Measurements from ENCODE around the gene RPS27.

The RPS27 gene

DNA sequence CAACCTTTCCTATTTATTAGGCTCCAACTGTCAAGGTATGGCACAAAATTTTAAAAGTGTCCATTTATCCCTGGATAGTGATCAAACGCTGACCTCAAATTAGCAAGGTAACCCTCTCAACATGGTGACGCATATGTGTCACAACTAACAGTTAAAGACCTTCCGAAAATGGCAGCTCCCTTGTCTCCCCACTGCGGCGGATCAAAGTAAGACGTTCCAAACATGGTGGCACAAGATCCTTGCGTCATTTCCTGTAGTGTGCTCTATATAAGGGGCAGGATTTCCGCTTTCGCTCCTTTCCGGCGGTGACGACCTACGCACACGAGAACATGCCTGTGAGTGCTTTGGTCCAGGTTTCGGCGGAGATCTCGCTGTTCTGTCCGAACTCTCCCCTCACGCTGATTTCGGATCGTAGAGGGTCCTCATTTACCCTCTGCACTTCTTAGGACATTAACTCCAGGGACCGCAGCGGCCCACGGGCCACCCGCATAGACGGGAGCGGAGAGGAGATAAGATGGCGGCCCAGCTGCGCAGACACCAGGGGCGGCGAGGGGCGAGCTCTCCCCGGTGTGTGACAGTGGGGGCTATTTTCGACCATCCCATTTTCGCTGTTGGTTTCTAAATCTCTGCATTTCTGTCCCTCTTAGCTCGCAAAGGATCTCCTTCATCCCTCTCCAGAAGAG is at the start of gene RPS27:
Gene RPS27, plus strand, starts transcription at position 295 of the 683 bp plus-strand sequence. Its CDS starts 35 bp downstream, at position 330.
- FAIRE-seq: peak; percentile 90

- FAIRE-seq: no peak
Observed at GRCh38 chr1:153941826-153942725, 48.5 kb upstream of the RPS27 start.

GRCh38 chr1:153942766-153943549 is 47.6 kb upstream of the RPS27 start:
- FAIRE-seq: no peak

DNA sequence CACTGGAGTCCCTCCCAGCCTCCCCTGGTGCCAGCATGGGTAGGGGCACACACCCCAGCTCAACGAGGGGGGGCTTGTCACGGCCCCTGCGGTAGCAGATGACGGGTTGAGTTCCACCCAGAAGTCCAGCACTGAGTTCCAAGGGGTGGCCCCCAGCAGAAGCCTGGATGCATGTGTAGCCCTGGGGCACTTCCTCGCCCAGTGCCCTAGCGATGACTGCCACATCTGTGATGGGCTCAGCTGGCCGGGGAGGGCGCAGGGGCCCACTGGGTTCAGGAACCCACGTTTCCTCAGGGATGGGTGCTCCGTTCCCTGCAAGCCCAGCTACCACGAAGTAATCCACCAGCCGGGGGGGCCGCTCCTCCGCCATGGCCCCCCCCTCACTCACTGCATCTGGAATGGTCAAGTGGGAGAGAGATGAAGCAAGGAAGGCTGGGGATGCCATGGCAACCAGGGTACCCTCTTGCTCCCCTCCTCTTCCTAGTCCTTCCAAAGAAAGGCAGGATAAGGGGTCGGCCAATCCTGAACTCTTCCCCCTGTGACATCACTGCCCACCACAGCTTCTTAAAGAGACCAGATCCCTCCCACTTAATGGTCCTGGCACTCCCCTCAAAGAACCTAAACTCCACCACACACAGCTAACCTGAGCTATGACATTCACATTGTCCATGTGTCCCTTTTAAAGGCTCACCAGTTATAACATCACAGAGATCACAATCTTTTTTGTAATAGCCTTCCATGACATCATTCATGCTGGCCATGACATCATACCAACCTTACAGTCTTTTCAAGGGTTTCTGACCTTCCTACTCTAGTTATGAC is 46.3 kb upstream of the RPS27 start:
- no peak for FAIRE-seq

DNA sequence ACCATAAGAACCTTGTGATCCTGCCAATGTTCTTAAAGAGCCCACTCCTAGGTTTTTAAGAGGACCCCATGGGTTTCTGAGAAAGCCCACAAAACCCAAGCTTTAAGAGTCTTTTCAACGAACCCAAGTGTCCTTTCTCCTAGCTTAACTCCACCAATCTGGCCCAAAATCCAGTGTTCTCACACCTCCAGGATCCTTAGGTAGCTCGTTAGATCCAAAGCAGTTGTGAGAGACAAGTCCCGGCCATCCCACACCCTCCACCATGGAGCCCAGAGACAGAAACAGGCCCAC is 45.8 kb upstream of the RPS27 start:
- FAIRE-seq: no peak

DNA sequence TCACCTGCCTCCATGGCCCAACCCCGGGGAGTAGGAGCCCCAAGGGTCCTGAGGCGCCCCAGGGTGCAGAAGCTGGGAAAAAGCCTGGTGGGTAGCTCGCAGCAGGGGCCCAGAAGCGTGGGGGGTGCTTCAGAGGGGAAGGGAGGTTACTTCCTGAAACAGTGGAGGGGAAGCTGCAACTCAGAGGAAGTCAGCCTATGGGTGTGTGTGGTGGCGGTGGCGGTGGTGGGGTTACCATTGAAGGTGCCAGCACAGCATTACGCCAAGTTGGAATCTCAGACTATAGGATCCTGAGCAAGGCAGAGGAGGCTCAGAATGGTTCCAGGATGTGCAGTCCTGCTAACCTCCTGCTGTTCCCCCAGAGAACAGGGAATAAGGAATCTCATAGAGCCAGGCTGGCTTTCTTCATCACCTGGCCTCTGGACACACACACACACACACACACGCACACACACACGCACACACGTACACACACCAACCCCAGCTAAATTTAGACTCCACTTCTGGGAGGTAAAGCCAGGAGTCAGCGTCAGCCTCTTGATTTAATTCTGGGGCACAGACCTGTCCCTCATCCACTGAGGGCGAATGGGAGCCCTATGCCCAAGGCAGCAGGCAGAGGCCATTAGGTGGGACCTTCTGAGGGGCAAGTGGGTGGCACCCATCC is 45.3 kb upstream of the RPS27 start:
- FAIRE-seq: no peak

- no peak for FAIRE-seq
Observed at GRCh38 chr1:153945795-153946621, 44.6 kb upstream of the RPS27 start.

- no peak for FAIRE-seq
Observed at GRCh38 chr1:153946622-153947241, 43.8 kb upstream of the RPS27 start, which contains the start of gene DENND4B. Gene DENND4B (minus strand): TSS chr1:153946718. CDS start chr1:153944374, 2,344 bp downstream.

DNA sequence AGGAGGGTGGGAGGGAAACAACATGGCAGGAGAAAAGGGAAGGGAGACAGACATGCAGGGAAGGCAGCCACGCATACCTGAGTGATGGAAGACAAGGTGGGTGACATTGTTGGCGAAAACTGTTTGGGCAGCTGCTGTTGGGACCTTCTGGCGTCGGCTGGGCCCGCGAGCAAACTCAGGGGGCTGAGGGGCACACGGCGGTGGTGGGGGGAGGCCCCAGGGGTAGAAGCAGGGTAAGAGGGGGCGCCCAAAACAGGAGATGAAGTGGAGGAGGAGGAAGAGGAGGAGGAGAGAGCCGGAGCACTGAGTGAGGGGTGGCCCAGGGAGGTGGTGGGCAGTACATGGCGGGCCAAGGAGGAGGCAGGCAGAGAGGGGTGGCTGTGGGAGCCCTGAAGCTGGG is 39.4 kb upstream of the RPS27 start:
- no peak for FAIRE-seq

DNA sequence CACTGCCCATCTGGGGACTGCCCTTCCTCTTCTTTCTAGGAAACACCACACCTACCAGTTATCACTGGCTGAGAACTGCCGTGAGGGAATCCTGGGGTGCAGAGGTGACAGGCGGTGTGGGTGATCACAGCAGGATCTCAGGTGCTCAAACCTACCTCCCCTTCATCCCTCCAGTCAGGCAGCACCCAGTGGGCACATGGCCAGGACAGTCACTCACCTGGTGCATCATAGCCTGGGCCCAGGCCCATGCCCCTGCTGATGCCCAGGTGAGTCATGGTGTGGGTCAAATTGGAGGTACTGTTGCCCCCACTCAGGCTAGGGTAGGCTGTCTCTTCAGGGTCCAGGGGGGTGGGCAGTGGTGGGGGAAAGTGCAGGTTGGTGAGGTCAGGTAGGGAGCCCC is 38.8 kb upstream of the RPS27 start:
- FAIRE-seq: no peak

DNA sequence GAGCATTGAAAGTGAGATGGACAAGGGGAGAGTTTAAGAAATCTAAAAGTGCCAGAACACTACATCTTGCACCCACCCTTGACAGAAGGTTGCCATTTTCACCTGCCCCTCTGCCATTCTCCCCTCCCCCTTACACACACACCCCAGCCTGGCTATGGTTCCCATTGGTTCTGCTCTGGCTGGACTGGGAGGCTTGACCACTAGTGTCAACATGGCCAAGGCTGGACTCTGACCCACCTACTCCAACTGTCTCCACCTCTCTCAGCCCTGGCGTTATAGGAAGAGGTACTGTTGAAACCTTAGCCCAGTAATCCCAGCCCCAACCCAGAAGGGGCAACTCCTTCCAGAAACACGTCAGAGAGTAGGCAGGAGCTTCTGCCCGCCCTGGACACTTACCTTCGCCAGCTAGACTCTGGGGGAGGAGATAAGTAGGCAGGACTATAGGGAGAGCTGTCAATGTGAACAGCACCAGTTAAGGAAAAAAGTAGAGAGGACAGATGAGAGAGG is 36.6 kb upstream of the RPS27 start:
- no peak for FAIRE-seq

GRCh38 chr1:153954826-153955225 is 35.7 kb upstream of the RPS27 start:
- FAIRE-seq: no peak

DNA sequence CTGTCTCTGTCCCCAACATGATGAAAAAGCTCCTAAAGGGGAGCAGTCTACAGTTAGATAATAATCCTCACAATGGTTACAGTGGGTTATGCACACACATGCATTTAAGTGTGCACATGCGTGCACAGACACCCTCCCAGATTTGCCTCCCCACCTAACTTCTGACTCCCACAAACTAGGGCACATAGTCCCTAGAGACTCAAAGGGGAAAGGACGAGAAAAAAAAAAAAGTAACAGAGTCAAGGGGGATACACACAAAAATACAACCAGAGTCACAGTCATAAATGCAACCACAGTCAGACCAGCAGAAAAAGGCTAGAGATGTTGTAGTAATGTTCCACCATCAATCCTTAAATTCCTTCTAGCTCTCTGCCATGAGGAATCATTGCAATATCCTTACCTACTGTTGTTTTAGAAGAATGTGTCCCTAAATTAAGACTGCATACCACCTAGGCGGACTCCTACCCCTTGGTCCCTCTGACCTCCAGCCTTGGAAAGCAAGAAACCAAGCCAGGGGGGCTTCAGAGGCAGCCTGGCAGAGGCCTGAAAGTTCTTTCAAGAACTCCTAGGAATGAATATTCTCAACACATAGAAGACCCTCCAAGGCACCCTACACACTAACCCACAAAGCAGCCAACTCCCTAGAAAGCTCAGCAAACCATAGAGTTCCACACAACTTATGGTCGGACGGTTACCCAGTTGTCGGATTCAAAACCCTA is 33.4 kb upstream of the RPS27 start:
- no peak for FAIRE-seq

DNA sequence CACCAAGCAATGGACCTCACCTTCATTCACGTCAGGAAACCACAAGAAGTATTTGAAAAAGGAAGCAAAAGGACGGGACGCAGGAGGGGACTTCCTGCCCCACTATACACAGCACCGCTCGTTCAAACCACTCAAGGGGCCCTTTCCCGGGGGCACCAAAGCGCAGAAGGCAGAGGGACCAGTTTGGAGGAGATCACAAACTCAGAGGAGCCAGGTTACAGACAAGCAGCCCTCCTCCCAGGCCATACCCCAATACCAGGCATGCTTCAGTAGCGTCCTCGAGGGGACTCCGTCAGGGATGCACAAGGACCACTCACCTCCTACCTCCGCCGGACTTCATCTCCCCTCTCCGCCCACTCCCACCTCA is 32.8 kb upstream of the RPS27 start:
- FAIRE-seq: no peak

DNA sequence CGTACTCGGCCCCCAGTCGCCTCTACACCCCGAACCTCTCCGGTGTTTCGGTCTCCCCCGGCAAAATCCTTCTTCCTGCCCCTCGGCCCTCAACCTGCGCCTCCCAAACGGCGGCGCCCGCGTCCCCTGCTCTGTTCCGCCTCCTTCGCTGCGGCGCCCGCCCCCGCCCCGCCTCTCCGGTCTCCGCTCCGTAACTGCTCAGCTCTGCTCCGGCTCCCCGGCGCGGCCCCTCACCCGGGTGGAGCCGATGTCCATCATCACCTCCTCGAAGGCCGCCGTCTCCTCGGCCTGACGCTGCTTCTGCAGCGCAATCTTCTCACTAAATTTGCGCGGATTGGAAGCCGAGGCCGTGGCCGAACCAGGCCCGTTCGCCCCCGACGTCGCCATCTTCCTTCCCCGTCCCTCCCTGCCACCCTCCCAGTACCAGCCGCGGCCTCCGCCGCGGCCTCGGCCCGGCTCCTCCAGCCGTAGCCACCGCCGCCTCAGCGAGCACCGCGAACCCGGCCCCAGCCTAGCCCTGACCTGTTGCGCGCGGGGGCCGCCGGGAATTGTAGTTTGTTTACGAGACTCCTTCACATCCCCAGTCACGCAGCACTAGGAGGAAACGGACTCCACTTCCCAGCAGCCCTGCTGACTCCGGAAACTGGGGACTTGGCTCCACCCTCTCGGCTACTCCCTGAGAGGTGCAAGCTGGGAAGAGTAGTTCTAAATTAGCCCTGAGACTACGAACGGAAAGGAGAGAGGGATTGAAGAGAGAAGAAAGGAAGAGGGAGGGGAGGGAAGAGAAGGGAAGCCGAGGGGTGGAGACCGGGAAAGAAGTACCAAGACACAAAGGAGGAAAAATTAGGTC is 32.2 kb upstream of the RPS27 start, which contains the start of gene CRTC2:
Gene CRTC2, minus strand, starts transcription at position 502 of the 850 bp plus-strand sequence. Its CDS starts 115 bp downstream, at position 387.
- peak; percentile 90 for FAIRE-seq

DNA sequence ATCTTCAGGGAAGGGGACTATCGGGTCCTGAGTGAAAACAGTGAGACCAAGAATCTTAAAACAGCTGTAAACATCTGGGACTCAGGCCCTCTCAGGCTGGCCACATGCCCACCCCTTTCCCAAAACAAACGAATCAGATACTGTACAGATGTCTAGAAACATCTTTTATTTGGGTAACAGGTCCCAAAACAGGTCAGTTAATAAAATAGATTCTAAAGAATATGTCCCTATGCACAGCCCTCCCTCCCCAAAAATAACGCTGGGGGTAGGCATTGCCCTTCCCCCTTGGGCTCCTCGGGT is 31.7 kb upstream of the RPS27 start:
- FAIRE-seq: no peak

DNA sequence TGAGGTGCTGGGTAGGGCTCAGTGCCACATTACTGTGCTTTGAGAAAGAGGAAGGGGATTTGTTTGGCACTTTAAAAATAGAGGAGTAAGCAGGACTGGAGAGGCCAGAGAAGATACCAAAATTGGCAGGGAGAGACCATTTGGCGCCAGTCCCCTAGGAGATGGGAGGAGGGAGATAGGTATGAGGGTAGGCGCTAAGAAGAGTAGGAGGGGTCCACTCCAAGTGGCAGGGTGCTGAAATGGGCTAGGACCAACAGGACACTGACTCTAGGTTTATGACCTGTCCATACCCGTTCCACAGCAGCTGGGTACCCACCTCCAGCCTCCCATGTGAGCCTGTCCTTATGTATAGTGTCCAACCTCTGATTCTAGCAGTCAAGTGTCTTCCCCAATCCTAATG is 31.1 kb upstream of the RPS27 start:
- no peak for FAIRE-seq

- FAIRE-seq: no peak
Observed at GRCh38 chr1:153960206-153960605, 30.4 kb upstream of the RPS27 start.

DNA sequence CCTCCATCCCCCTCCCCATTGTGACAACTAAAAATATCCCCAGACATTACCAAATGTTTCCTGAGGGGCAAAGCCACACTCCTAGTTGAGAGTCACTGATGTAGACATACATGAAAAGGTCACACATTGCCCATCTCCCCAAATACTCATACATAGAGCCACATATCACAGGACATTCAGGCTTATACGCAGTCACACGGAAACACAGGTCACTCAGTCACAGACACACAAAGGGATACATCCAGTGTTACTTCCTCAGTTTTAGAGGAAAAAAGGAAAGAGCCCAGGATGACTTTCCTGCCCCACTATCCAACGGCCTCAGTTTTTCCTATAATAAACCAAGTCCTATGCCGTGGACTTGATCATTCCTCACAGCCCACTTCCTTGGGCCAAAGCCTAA is 29.1 kb upstream of the RPS27 start:
- no peak for FAIRE-seq
